PFSK-1 (cell line): Measurements from ENCODE around the gene ZNF618.

ENCODE experiments used
- POLR2AphosphoS5 ChIP-seq: IDR thresholded peaks from 2 replicates; pipeline ENCODE4 v1.6.1; 2012; ENCODE audit warnings: low read depth, mild to moderate bottlenecking, control low read depth, low read length, moderate library complexity
- REST ChIP-seq, 2 experiments: IDR thresholded peaks; 2 replicates each; pipeline versions ENCODE4 v1.6.1 to v1.8.0; 2011 to 2012; ENCODE audit warnings: low read depth in 2 of 2, low read length in 2 of 2, control low read depth in 1 of 2, inconsistent platforms in 1 of 2, mild to moderate bottlenecking in 1 of 2, moderate library complexity in 1 of 2; ENCODE audit not compliant: insufficient read depth in 1 of 2

- TF ChIP-seq POLR2AphosphoS5 (no peak), REST (IDR thresholded peaks at IDR 0.05; ENCODE audit: insufficient read depth in 1 of 2, low read depth in 2 of 2, low read length in 2 of 2) (no peak)
Observed at GRCh38 chr9:113903514-113904077, 27.5 kb downstream of the ZNF618 start.
